ENCODE data around the gene SERPING1.

SERPING1 gene

DNA sequence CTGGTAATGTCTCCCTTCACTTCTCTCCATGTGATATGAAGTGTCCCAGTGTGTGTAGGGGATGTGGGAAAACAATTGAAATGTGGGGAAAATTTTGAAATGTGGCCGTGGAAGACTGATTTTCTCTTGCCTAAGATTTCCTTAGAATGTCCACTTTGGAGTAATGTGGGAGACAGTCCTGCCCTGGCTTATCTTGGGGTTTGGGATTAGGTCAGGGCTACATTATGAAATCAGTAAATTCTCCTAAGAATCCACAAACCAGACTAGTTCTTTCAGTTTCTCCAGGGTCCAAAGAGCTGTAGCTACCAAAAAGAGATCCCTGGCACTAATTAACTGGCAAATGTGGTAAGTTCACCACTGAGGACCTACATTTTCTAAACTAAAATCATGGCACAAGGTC is 29.4 kb downstream of the SERPING1 start:
- DNase-seq (ENCODE audit: low read depth, low spot score): no peak
- TF ChIP-seq SUZ12 (IDR thresholded peaks at IDR 0.05; ENCODE audit: extremely low read depth, insufficient read depth, insufficient read length): no peak
- no peak for TF ChIP-seq ZNF274 (IDR thresholded peaks at IDR 0.05; ENCODE audit: low read depth, low read length)
- TF ChIP-seq YY1 (IDR thresholded peaks at IDR 0.05; ENCODE audit: insufficient read depth, insufficient read length): no peak
- Histone ChIP-seq H3K9me3 (ENCODE audit: insufficient read depth, low read length) (no peaks in the 10 kb centered on the region), H3K4me3 (ENCODE audit: insufficient read length, low read depth) (no peak overlapping the region), H3K36me3 (ENCODE audit: insufficient read depth, insufficient read length, low read length) (no peaks in the 10 kb centered on the region), H3K9ac (ENCODE audit: insufficient read length, low read depth) (no peak overlapping the region), H3K4me1 (ENCODE audit: insufficient read depth, insufficient read length) (no peaks in the 10 kb centered on the region), H3K27me3 (ENCODE audit: insufficient read depth, insufficient read length) (no peaks in the 10 kb centered on the region)

DNA sequence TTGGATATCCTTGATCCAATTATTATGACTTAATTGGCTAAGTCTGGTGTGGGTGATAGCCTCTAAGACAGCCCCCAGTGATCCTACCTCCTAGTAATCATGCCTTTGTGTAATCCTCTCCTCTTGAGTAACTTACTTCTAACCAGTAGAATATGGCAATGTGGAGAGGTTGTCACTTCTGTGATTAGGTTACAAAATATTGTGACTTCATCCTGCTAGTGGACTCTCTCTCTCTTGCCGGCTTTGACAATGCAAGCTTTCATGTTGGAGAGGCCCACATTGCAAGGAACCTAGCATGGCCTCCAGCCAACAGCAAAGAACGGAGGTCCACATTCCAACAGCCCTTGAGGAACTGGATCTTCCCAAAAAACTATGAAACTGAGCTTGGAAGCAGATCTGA is 32.7 kb downstream of the SERPING1 start:
- no peak for DNase-seq (ENCODE audit: low read depth, low spot score)
- H3K36me3 ChIP-seq (ENCODE audit: insufficient read depth, insufficient read length, low read length): no peaks in the 10 kb centered on the region
- TF ChIP-seq ZNF274 (IDR thresholded peaks at IDR 0.05; ENCODE audit: low read depth, low read length) (no peak), SUZ12 (IDR thresholded peaks at IDR 0.05; ENCODE audit: extremely low read depth, insufficient read depth, insufficient read length) (no peak), YY1 (IDR thresholded peaks at IDR 0.05; ENCODE audit: insufficient read depth, insufficient read length) (no peak)
- no peaks in the 10 kb centered on the region for H3K27me3 ChIP-seq (ENCODE audit: insufficient read depth, insufficient read length)
- no peak overlapping the region for H3K9ac ChIP-seq (ENCODE audit: insufficient read length, low read depth)
- H3K9me3 ChIP-seq (ENCODE audit: insufficient read depth, low read length): no peaks in the 10 kb centered on the region
- no peak overlapping the region for H3K4me3 ChIP-seq (ENCODE audit: insufficient read length, low read depth)
- peaks cover 4% of the 10 kb centered on the region for H3K4me1 ChIP-seq (ENCODE audit: insufficient read depth, insufficient read length)

DNA sequence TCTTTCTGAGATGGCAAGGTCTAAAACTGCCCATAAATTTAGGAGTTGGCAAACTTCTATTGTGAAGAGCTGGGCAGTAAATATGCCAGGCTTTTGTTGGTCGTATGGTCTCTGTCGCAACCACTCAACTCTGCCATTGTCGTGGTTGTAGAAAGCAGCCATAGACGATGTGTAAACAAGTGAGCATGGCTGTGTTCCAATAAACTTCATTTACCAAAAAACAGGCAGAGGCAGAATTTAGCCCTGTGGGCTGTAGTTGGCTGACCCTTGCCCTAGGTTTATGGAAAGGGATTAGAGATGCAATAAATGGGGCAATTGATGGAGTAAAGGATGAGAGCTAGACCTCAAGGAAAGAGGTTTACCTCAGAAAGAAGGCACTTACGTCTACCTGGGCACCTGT is 34.6 kb downstream of the SERPING1 start:
- H3K9ac ChIP-seq (ENCODE audit: insufficient read length, low read depth): no peak overlapping the region
- no peaks in the 10 kb centered on the region for H3K27me3 ChIP-seq (ENCODE audit: insufficient read depth, insufficient read length)
- no peaks in the 10 kb centered on the region for H3K9me3 ChIP-seq (ENCODE audit: insufficient read depth, low read length)
- DNase-seq (ENCODE audit: low read depth, low spot score): no peak
- no peaks in the 10 kb centered on the region for H3K36me3 ChIP-seq (ENCODE audit: insufficient read depth, insufficient read length, low read length)
- H3K4me1 ChIP-seq (ENCODE audit: insufficient read depth, insufficient read length): peaks cover 8% of the 10 kb centered on the region
- H3K4me3 ChIP-seq (ENCODE audit: insufficient read length, low read depth): no peak overlapping the region
- TF ChIP-seq ZNF274 (IDR thresholded peaks at IDR 0.05; ENCODE audit: low read depth, low read length): no peak
- TF ChIP-seq YY1 (IDR thresholded peaks at IDR 0.05; ENCODE audit: insufficient read depth, insufficient read length): no peak
- no peak for TF ChIP-seq SUZ12 (IDR thresholded peaks at IDR 0.05; ENCODE audit: extremely low read depth, insufficient read depth, insufficient read length)

DNA sequence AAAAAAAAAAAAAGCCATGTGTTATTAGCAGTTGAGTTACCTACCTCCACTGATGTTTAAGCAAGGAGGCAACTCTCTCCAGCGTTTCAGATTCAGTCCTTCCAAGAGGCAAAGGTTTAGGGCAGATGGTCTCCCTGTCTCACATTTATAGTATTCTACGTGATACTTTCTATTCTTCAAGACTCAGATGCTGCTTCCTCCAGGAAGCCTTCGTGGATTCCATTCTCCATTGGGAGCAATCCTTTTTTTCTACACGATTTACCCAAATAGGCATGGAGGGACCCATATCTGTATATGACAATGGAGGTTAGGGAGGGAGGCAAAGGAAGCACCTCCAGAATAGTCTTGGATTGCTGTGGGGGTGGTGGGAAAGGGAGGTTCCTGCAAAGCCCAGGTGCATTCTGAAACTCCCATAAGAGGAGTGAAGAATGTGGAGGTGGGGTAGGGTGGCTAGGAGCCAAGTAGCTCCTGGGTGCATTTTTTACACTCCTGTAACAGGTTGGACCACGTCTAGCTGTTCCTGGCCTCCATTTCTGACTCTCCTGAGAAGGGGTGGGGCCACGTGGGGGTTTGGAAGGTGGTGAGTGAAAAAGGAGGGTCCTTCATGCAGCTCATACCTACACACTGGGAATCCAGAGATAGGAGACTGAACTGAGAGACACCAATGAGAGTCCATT is 36.0 kb downstream of the SERPING1 start:
- TF ChIP-seq SUZ12 (IDR thresholded peaks at IDR 0.05; ENCODE audit: extremely low read depth, insufficient read depth, insufficient read length) (no peak), ZNF274 (IDR thresholded peaks at IDR 0.05; ENCODE audit: low read depth, low read length) (no peak), YY1 (IDR thresholded peaks at IDR 0.05; ENCODE audit: insufficient read depth, insufficient read length) (no peak)
- Histone ChIP-seq H3K4me1 (ENCODE audit: insufficient read depth, insufficient read length) (peaks cover 8% of the 10 kb centered on the region), H3K36me3 (ENCODE audit: insufficient read depth, insufficient read length, low read length) (no peaks in the 10 kb centered on the region), H3K9ac (ENCODE audit: insufficient read length, low read depth) (no peak overlapping the region), H3K4me3 (ENCODE audit: insufficient read length, low read depth) (no peak overlapping the region), H3K9me3 (ENCODE audit: insufficient read depth, low read length) (no peaks in the 10 kb centered on the region), H3K27me3 (ENCODE audit: insufficient read depth, insufficient read length) (no peaks in the 10 kb centered on the region)
- no peak for DNase-seq (ENCODE audit: low read depth, low spot score)

DNA sequence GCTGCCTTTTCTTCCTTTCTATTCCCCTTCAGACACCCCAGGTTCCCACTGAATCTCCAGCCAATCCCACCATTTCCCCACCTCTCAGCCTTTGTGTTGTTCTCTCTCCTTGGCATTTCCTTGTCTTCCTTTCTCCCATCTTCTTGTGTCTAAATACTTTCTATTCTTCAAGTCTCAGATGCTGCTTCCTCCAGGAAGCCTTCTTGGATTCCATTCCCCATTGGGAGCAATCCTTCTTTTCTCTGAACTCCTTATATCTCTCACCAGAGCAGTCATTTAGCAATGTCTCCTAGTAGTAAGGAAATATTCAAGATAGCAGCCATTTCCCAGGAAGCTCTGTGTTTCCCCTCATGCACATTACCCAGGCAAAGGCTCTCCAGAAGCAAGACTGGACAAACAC is 36.8 kb downstream of the SERPING1 start:
- no peaks in the 10 kb centered on the region for H3K9me3 ChIP-seq (ENCODE audit: insufficient read depth, low read length)
- no peak overlapping the region for H3K9ac ChIP-seq (ENCODE audit: insufficient read length, low read depth)
- TF ChIP-seq YY1 (IDR thresholded peaks at IDR 0.05; ENCODE audit: insufficient read depth, insufficient read length) (no peak), SUZ12 (IDR thresholded peaks at IDR 0.05; ENCODE audit: extremely low read depth, insufficient read depth, insufficient read length) (no peak), ZNF274 (IDR thresholded peaks at IDR 0.05; ENCODE audit: low read depth, low read length) (no peak)
- peaks cover 8% of the 10 kb centered on the region for H3K4me1 ChIP-seq (ENCODE audit: insufficient read depth, insufficient read length)
- no peaks in the 10 kb centered on the region for H3K27me3 ChIP-seq (ENCODE audit: insufficient read depth, insufficient read length)
- H3K36me3 ChIP-seq (ENCODE audit: insufficient read depth, insufficient read length, low read length): no peaks in the 10 kb centered on the region
- H3K4me3 ChIP-seq (ENCODE audit: insufficient read length, low read depth): no peak overlapping the region
- DNase-seq (ENCODE audit: low read depth, low spot score): no peak

DNA sequence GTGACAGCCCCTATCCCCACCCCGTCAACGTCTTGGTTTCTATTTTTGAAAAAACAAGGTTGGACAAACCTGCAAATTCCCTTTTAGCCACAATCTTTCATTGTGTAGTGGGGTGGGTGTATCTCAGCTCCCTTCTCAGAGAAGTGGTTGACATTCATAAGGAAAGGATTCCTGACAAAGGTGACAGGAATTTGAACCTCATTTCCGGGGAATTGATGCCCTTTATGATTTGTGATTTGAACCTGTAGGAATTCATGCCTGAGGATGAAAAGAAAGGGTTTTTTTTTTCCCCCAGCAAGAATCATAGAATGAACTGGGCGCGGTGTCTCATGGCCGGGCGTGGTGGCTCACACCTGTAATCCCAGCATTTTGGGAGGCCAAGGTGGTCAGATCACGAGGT is 37.8 kb downstream of the SERPING1 start:
- no peaks in the 10 kb centered on the region for H3K9me3 ChIP-seq (ENCODE audit: insufficient read depth, low read length)
- H3K36me3 ChIP-seq (ENCODE audit: insufficient read depth, insufficient read length, low read length): peaks cover 7% of the 10 kb centered on the region
- H3K9ac ChIP-seq (ENCODE audit: insufficient read length, low read depth): no peak overlapping the region
- no peaks in the 10 kb centered on the region for H3K27me3 ChIP-seq (ENCODE audit: insufficient read depth, insufficient read length)
- no peak for DNase-seq (ENCODE audit: low read depth, low spot score)
- TF ChIP-seq ZNF274 (IDR thresholded peaks at IDR 0.05; ENCODE audit: low read depth, low read length) (no peak), SUZ12 (IDR thresholded peaks at IDR 0.05; ENCODE audit: extremely low read depth, insufficient read depth, insufficient read length) (no peak), YY1 (IDR thresholded peaks at IDR 0.05; ENCODE audit: insufficient read depth, insufficient read length) (no peak)
- H3K4me1 ChIP-seq (ENCODE audit: insufficient read depth, insufficient read length): peaks cover 8% of the 10 kb centered on the region
- no peak overlapping the region for H3K4me3 ChIP-seq (ENCODE audit: insufficient read length, low read depth)

DNA sequence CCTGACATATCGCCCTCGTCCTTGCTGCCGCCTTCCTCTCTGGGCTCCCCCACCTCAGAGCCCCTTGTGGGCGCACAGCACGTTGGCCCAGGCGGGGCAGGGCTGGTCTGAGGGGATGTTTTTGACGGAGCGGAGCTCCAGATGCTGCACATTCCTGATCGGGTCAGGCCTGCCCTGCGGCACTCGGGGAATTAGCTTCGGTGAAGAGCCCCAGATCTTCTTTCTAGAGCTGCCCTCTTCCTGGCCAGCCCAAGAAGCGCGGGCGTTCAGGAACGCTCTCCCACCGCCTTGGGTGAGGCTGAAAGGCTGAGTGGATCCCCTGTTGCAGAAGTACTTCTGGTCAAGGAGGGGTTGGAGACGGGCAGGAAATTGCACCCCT is 40.1 kb downstream of the SERPING1 start:
- H3K27me3 ChIP-seq (ENCODE audit: insufficient read depth, insufficient read length): no peaks in the 10 kb centered on the region
- H3K36me3 ChIP-seq (ENCODE audit: insufficient read depth, insufficient read length, low read length): peaks cover 27% of the 10 kb centered on the region
- TF ChIP-seq YY1 (IDR thresholded peaks at IDR 0.05; ENCODE audit: insufficient read depth, insufficient read length) (no peak), SUZ12 (IDR thresholded peaks at IDR 0.05; ENCODE audit: extremely low read depth, insufficient read depth, insufficient read length) (no peak)
- H3K9ac ChIP-seq (ENCODE audit: insufficient read length, low read depth): peak overlapping the region; percentile 92
- H3K4me1 ChIP-seq (ENCODE audit: insufficient read depth, insufficient read length): peaks cover 13% of the 10 kb centered on the region
- H3K4me3 ChIP-seq (ENCODE audit: insufficient read length, low read depth): peak overlapping the region; percentile 92
- no peaks in the 10 kb centered on the region for H3K9me3 ChIP-seq (ENCODE audit: insufficient read depth, low read length)
- DNase-seq (ENCODE audit: low read depth, low spot score): peak; percentile 75

Measured in NT2/D1 (cell line).